Measurements from ENCODE around the gene ORAI1. TPM values are rescaled to one million over a fixed set of nuclear protein-coding genes. Genes with fewer than 3 reads are reported as not detected.
"Not testable (repeated sequence)": the region's sequence is repeated elsewhere in the genome, so short reads cannot be mapped to it uniquely, and the experiment has no call there.

Gene ORAI1
- total and polyA plus RNA-seq, 7 donors: 5.3 to 24.9 (median 9.6) TPM

GRCh38 chr12:121678305-121678704 lies 52.0 kb downstream of the ORAI1 start:
- no peak for DNase-seq
- H3K4me3 ChIP-seq: no peak overlapping the region
- H3K27me3 ChIP-seq: no peaks in the 10 kb centered on the region
- intact Hi-C loops (cut with DNase I): no loop called here
- no peaks in the 10 kb centered on the region for H3K9me3 ChIP-seq
- H3K36me3 ChIP-seq: no peaks in the 10 kb centered on the region
- 73 to 81% methylated on average over 3 of the region's 3 CpGs for WGBS, 2 donors
- TF ChIP-seq POLR2A (IDR thresholded peaks at IDR 0.05) (no peak), POLR2AphosphoS5 (IDR thresholded peaks at IDR 0.05) (no peak), CTCF (IDR thresholded peaks at IDR 0.05) (no peak), EP300 (IDR thresholded peaks at IDR 0.05) (no peak)
- H3K27ac ChIP-seq: no peak overlapping the region
- peaks cover 0 to 5% (median under 1%) of the 10 kb centered on the region in 4 donors for H3K4me1 ChIP-seq

- Histone ChIP-seq H3K4me3 (no peak overlapping the region), H3K4me1 (no peaks in the 10 kb centered on the region), H3K27ac (no peak overlapping the region), H3K27me3 (no peaks in the 10 kb centered on the region), H3K36me3 (no peaks in the 10 kb centered on the region), H3K9me3 (no peaks in the 10 kb centered on the region)
- intact Hi-C loops (cut with DNase I): no loop called here
- TF ChIP-seq CTCF (IDR thresholded peaks at IDR 0.05) (no peak), EP300 (IDR thresholded peaks at IDR 0.05) (no peak), POLR2AphosphoS5 (IDR thresholded peaks at IDR 0.05) (no peak), POLR2A (IDR thresholded peaks at IDR 0.05) (no peak)
- 76 to 83% methylated on average over 9 of the region's 9 CpGs for WGBS, 2 donors
- DNase-seq: no peak
Measured at GRCh38 chr12:121678716-121679300, 52.5 kb downstream of the ORAI1 start.

GRCh38 chr12:121679661-121680197 lies 53.4 kb downstream of the ORAI1 start:
- 92 to 93% methylated on average over 13 of the region's 13 CpGs for WGBS, 2 donors
- intact Hi-C loops (cut with DNase I); H3K27ac ChIP-seq; H3K4me1 ChIP-seq; H3K9me3 ChIP-seq; H3K4me3 ChIP-seq; H3K27me3 ChIP-seq; DNase-seq; H3K36me3 ChIP-seq: not testable (repeated sequence)

GRCh38 chr12:121688966-121689365 lies 62.6 kb downstream of the ORAI1 start:
- intact Hi-C loops (cut with DNase I): loop anchor here (5.0 kb wide), 1 partner anchor 198 kb away; the partner anchor contains the start of gene PSMD9
- H3K27ac ChIP-seq: no peak overlapping the region
- no peaks in the 10 kb centered on the region for H3K9me3 ChIP-seq
- no peak for TF ChIP-seq POLR2AphosphoS5 (IDR thresholded peaks at IDR 0.05)
- TF ChIP-seq CTCF (IDR thresholded peaks at IDR 0.05): no peak
- no peaks in the 10 kb centered on the region for H3K27me3 ChIP-seq
- WGBS, 2 donors: 86 to 90% methylated on average over 3 of the region's 3 CpGs
- no peak for DNase-seq
- H3K4me3 ChIP-seq: no peak overlapping the region
- H3K4me1 ChIP-seq: peaks cover 0 to 12% (median 9%) of the 10 kb centered on the region in 4 donors
- H3K36me3 ChIP-seq: no peaks in the 10 kb centered on the region

- Histone ChIP-seq H3K9me3 (no peaks in the 10 kb centered on the region), H3K36me3 (no peaks in the 10 kb centered on the region), H3K4me3 (no peak overlapping the region), H3K27ac (no peak overlapping the region), H3K27me3 (no peaks in the 10 kb centered on the region), H3K4me1 (peaks cover 0 to 12% (median 9%) of the 10 kb centered on the region in 4 donors)
- WGBS, 2 donors: 95 to 96% methylated on average over 2 of the region's 2 CpGs
- no peak for DNase-seq
- intact Hi-C loops (cut with DNase I): loop anchor here (5.0 kb wide), 1 partner anchor 198 kb away; the partner anchor contains the start of gene PSMD9
- TF ChIP-seq POLR2A (IDR thresholded peaks at IDR 0.05) (no peak), CTCF (IDR thresholded peaks at IDR 0.05) (no peak), EP300 (IDR thresholded peaks at IDR 0.05) (no peak), POLR2AphosphoS5 (IDR thresholded peaks at IDR 0.05) (no peak)
Measured at GRCh38 chr12:121689430-121689829, 63.1 kb downstream of the ORAI1 start.

Small RNA genes within 50 kb of the gene (small RNA-seq; reads per million reads assigned to genes)
- 0 reads per million in 3 donors for gene RNU6-1004P

Other genes with a start within 250 kb of the ORAI1 start
- 10 to 100 TPM; 34.1 to 52.4 (median 37.4) TPM for gene RNF34, start 226.4 kb upstream of the ORAI1 start, total RNA-seq
- 10 to 100 TPM; 19.8 to 34.3 (median 31.7) TPM for gene RNF34, start 226.4 kb upstream of the ORAI1 start, polyA plus RNA-seq
- gene KDM2B, start 45.5 kb upstream of the ORAI1 start, total RNA-seq: 10 to 100 TPM; 16.1 to 31.7 (median 18.5) TPM
- gene KDM2B, start 45.5 kb upstream of the ORAI1 start, polyA plus RNA-seq: 10 to 100 TPM in 1 of 3 donors, 1 to 10 TPM in 2; 4.8 to 23.2 (median 9.9) TPM
- not detected for gene MORN3, start 43.1 kb downstream of the ORAI1 start, total RNA-seq
- 1 to 10 TPM in 1 of 3 donors, under 1 TPM in 1, not detected in 1; 0.90 to 1.2 TPM for gene MORN3, start 43.1 kb downstream of the ORAI1 start, polyA plus RNA-seq
- gene TMEM120B, start 86.2 kb downstream of the ORAI1 start, total RNA-seq: 1 to 10 TPM; 2.9 to 8.9 (median 4.2) TPM
- 1 to 10 TPM; 1.2 to 5.3 (median 1.8) TPM for gene TMEM120B, start 86.2 kb downstream of the ORAI1 start, polyA plus RNA-seq
- 10 to 100 TPM in 1 of 4 donors, 1 to 10 TPM in 3; 7.6 to 15.0 (median 8.1) TPM for gene RHOF, start 167.2 kb downstream of the ORAI1 start, total RNA-seq
- 100 to 1,000 TPM in 1 of 3 donors, 10 to 100 TPM in 2; 35.4 to 132 (median 48.9) TPM for gene RHOF, start 167.2 kb downstream of the ORAI1 start, polyA plus RNA-seq
- 10 to 100 TPM in 2 of 4 donors, 1 to 10 TPM in 2; 7.6 to 16.9 (median 11.4) TPM for gene SETD1B, start 177.5 kb downstream of the ORAI1 start, total RNA-seq
- gene SETD1B, start 177.5 kb downstream of the ORAI1 start, polyA plus RNA-seq: 10 to 100 TPM in 1 of 3 donors, 1 to 10 TPM in 2; 2.4 to 16.0 (median 3.0) TPM
- gene HPD, start 232.3 kb downstream of the ORAI1 start, total RNA-seq: 1 to 10 TPM in 1 of 4 donors, under 1 TPM in 3; 0.27 to 2.8 (median 0.34) TPM
- gene HPD, start 232.3 kb downstream of the ORAI1 start, polyA plus RNA-seq: 1 to 10 TPM in 1 of 3 donors, under 1 TPM in 1, not detected in 1; 0.86 to 2.4 TPM

Data from sigmoid colon (tissue), 7 donors.